Stimulated activated CD8-positive, alpha-beta memory T cell treated with anti-CD3 and anti-CD28 coated beads, Interleukin-12 subunit alpha, Interleukin-12 subunit beta, amount 100 ng/mL, for 24 hours (primary cell): Measurements from ENCODE around the gene TTC7B.

ENCODE experiments used
- DNase-seq: peaks from one replicate; pipeline ENCODE4 v3.0.0-alpha.2; 2020; ENCODE audit errors: extremely low read depth

Gene TTC7B

DNA sequence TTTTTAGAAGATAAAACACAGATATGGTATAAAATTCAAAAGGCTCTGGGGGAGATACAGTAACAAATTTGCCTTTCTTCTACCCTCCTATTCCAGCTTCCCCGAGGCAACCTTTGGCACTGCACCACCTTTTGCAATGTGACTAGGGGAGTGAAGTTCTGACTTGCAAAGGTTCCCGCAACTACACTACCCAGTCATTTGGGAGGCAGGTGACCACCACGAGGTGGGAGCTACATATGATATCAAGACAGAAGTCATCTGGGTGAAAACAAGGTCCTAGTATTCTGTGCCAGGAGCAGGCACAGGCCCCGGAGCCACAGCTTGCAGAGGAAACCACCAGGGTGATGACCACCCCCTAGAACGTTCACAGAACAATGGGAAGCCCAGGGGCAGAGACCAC lies 141.5 kb downstream of the TTC7B start:
- no peak for DNase-seq

DNA sequence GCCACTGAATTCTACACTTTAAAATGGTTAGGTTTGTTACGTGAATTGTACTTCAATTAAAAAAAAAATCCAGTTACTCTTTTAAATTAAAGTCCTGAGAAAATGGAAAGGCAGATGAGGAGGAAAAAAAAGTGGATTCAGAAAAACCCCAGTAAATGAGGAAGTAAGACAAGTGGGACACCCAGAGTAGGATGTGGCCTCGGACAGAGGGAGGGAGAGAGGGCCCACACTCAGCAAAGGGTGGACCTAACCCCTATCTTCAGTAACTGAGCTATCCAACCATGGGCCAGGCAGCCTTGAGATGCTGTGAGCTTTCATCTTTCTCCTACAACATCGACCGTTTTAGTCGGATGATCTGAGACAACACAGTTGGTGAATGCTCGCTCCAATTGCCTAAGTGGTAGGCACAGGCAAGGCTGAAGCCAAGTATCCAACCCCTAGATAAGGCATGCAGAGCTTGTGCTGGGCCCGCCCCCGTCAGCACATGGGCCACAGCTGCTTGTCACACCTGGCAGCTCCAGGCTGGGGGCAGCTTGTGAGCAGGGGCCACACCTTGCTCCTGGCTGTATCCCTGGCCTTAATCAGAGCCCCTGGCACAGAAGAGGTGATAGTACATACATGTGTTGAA lies 142.1 kb downstream of the TTC7B start:
- DNase-seq, result no peak

DNA sequence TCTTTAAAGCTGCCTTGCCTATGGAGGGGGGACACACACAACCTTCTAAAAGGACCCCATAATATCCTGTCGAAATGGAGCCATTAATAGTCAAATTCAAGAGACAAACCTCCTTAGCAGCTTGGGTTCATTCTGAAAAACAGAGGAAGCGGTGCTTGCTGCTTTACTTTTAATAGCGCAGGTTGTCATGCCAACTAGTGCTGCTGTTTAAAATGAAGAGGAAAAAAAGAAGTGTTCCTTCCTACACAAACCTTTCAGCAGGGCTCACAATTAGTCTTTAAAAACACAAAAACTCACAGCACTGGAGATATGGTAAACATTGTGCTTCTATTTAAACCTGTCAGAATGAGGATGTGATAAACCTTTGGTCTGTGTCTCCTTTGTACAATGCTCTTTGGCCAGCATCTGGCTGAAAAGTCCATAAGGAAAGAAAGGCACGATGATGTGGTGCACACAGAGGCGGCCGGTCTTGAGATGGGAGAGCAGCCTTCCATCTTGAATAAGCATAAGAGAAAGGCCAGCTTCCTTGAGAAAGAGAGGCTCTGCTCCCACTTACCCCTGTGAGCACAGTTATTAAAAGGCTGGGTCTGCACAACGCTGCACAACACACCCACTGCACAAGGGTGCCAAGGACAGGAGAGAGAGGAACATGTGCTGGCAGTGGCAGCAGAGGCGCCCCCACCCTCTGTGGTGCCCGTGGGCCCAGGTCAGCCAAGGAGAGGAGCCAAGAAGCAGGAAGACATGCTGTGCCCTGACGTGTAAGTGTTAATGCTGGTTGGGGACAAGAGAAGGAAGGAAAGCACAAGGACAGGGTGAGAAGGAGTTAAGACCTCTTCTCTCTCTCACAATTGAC lies 144.6 kb downstream of the TTC7B start:
- no peak for DNase-seq

GRCh38 chr14:90669731-90670130 lies 146.5 kb downstream of the TTC7B start:
- no peak for DNase-seq

DNA sequence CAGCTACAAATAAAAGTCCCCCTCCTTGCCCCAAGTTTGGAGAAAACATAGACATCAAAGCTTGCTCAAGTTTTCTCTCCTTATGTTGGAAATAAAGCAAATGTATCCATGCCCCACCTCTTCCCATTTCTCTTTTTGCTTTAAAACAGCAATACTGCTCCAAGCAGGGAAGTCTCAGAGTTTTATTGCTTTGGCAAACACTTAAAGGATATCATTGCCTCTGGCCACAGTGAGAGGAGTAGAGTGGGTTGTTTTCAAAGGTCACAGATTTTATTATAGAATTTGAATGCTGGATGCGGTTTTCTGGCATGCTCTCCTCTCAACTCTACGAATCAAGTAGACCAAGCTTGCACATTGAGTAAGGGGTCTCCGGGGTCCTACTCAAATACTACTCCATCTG lies 149.7 kb downstream of the TTC7B start:
- no peak for DNase-seq

DNA sequence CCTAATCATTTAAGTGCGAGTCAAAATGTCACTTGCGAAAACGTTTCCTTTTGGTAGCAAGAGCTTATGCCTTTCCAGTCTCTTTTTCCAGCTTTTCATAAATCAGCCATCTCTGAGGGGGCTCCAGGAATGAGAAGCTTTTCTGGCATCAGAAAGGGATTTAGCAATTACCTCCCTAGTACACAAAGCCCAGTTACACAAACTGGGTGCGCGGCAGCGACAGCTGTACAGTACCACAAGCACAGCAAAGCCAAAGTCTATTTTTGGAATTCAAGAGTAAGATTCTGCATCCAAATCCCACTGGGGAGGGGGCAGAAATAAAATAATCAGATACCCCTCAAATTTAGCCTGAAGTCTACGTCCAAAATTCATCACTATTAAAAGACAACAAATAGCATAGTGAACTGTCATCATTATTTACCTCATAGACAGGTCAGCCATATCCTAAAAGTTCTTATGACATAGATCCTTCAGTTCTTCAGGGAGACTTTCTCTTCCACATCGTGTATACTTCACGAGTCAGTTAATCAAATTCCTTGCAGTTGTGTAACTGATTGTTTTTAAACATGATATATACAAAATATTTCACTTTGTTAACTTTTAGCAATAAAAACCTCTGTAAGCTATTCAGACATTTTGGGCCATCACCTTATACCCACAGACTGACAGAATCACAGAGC lies 150.8 kb downstream of the TTC7B start:
- no peak for DNase-seq

DNA sequence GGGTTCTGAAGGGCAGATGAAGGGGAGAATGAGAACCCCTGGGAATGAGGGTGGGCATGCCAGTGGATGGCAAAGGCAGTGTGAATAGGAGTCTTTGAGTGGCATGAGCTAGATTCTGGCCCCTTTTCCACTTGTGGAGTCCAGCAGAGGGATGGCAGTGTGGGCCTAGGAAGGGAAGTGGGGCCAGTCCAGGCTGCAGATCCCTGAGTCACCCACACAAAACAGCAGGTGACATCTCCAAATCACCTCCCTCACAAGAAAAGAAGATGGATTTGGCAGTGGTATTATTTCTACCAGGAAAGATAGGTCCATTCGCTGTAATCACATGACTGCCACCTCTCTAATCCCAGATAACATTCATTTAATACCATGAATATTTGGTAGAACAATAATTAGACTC lies 151.3 kb downstream of the TTC7B start:
- DNase-seq, result no peak

DNA sequence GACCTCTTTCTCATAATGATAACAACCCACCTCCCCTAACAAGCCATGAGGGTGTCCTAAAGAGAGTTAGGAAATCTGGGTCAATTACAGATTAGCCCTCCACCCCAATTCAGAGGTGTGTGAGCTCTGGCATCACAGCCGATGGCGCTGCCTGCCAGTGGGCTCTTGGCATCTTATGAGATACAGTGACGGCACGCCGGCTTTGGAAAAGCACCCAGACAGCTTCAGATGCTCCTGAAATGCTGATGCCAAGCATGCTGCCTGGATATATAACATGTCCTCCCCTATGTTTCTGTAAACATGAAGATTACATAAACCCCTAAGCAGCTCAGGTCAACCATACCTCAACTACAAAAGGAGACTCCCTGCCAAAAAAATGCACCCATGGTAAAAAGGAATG lies 152.6 kb downstream of the TTC7B start:
- no peak for DNase-seq

GRCh38 chr14:90663140-90663539 lies 153.1 kb downstream of the TTC7B start:
- no peak for DNase-seq

- DNase-seq, result no peak
Measured at GRCh38 chr14:90661866-90662265, 154.4 kb downstream of the TTC7B start.

- DNase-seq, result no peak
Measured at GRCh38 chr14:90660865-90661570, 155.2 kb downstream of the TTC7B start.

DNA sequence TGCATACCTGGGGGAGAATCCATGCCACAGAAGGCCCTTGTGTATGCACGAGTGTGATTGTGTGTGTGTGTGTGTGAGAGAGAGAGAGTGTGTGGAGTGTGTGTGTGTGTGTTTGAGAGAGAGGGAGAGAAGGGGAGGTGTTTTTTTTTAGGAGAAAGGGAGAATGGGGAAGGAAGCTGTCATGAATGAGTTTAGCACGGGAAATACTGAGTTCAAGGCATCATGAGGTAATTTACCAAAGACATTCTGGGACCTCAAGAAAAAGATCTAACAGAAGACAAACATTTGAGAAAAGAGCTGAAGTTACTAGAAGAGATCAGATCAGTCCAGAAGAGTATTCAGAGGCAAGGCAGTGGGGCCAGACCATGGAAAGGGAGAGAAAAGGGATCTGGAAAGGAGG lies 157.1 kb downstream of the TTC7B start:
- DNase-seq, result no peak

DNA sequence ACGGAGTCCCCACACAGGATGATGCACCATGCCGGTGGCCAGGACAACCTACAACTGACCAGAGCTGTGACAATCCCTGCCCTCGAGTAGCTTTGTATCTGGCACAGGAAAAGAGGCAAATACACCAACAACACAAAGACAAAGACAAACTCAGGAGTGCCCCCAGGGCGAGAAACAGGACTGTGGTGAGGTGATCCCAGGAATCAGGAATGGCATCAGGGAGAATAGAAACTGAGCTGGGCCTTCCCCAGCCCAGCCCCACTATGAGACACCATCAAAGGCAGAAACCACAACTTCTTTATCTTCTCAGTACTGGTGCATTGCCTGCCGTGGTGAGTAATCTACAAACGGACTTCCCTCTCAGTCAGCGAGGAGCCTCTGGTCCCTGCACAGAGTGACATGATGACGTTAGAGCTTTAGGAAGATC lies 157.7 kb downstream of the TTC7B start:
- no peak for DNase-seq

- DNase-seq, result no peak
Measured at GRCh38 chr14:90656973-90657372, 159.3 kb downstream of the TTC7B start.

DNA sequence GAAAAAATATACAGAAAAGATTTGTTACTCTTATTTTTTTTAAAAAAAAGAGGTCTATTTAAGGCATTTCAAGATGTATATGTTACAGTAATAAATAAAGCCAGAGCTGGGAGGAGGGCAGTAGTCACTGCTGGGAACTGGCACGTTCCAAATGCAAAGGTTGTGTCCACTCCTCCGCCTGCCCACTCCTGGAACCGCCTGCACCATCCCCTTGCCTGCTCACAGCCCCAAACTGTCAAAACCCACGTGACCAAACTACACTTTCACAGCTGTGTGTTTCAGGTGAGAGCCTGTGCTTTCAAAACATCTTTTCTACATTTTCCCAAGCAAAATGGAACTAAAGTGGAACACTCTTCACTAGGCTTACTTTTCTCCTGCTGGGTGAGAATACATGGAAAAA lies 160.4 kb downstream of the TTC7B start:
- no peak for DNase-seq

- DNase-seq, result no peak
Measured at GRCh38 chr14:90654831-90655276, 161.4 kb downstream of the TTC7B start.

DNA sequence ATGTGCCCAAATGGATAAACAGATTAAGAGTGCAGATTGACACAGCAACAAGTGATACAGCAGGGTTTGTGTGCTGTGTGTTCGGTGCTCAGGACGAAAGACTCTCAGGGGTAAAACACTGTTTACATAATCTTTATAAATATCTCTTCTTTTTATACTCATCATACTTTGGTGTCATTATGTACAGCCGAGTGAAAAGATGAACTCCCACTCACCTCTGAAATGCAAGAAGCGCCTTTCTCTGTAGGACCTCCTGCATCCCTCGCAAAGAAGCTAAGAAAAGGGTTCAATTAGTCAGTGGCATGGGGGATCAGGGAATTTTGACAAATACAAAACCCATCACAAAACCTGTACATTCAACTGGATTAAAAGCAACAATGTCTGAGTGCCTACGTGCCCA lies 163.6 kb downstream of the TTC7B start:
- DNase-seq, result no peak

GRCh38 chr14:90651976-90652560 lies 164.2 kb downstream of the TTC7B start:
- no peak for DNase-seq

DNA sequence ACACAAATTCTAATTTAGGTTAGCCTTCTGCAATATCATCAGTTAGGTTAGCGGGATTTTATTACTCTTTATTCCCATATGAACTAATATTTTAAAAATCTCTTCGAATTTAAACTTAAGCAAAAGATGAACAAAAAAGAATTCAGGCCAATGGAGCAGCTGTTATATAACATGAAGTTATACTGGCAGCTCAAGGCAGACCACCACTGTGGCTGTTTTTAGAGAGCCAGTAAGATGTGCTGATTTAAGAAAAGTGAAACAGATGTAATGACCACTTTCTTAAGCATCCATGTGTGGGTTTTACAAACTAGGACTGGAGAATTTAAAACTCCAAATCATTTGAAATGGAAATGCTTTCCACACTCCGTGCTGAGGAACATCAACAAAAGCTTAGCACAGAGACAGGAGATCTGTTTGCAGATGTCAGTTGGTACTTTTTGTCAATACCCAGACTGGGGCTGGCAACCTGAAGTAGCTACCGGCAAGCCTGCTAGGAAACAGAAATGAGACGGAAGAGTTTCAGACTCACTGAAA lies 164.9 kb downstream of the TTC7B start:
- DNase-seq, result no peak

DNA sequence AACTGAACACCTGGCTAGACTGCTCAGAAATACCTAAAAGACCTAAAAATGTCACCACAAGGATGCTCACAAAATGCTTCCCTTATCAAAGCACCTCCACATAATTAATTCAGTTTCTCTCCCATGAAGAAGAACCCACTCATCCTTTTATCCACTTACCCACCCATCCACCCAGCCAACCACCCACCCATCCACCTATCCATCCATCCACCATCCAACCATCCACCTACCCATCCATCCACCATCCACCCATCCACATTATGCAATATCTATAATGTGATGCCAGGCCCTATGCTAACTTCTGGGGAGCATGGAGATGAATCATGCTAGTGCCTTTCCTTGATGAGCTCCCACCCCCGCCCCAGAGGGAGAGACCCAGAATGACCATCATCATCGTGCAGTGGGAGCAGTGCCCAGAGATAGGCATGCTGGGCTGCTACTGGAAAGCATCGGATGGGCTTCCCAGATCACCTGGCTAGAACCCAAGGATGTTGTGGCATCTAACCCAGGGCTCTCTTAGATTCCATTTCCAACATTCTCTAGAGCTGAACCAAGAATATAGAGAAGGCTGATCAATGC lies 166.6 kb downstream of the TTC7B start:
- DNase-seq, result no peak

- DNase-seq, result no peak
Measured at GRCh38 chr14:90649083-90649482, 167.1 kb downstream of the TTC7B start.
